Spleen (tissue), 7 donors: Measurements from ENCODE around the gene SETX.

Experiments
- POLR2A ChIP-seq, 3 donors: fragments of 450-650 bp; IDR thresholded peaks; one replicate each; pipeline ENCODE4 v1.5.1; 2017; ENCODE audit warnings: antibody characterized with exemption in 3 of 3, mild to moderate bottlenecking in 1 of 3
- TF ChIP-seq, protein P1 (sequence below), 11 experiments: fragments of 200-600 bp in 7 of 11; fragments of 450-650 bp in 4 of 11; sonication (generic) in 4 of 11; IDR thresholded peaks in 8 of 11; conservative IDR thresholded peaks in 3 of 11; 1 replicate in 7 of 11; 2 replicates in 4 of 11; pipeline versions ENCODE4 v1.4.0 to v1.8.0; 2016 to 2021; ENCODE audit warnings: antibody characterized with exemption in 11 of 11, inconsistent platforms in 4 of 11, mild to moderate bottlenecking in 1 of 11
- donor health status: DM: no; HTN: no; CAD: no; lungs with moderate emphysema.
- donor health status: DM: no; HTN: no; CAD: no.
- donor health status: DM: no; HTN: no; CAD: no.

DNA sequence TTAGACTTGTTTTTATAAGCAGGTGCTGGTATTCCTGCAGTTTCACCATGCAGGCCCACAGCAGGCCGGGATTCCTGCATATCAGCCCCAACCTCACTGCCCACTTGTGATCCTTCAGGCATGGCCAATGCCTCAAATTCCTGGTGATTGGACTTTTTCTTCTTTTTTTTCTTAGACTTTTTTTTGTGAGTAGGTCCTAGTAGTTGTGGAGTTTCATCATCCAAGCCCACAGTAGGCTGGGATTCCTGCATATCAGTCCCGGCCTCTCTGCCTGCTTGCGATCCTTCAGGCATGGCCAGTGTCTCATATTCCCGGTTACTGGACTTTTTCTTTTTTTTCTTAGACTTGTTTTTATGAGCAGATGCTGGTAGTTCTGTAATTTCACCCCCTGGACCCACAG is 47.0 kb upstream of the SETX start:
- TF ChIP-seq, protein P1, sequence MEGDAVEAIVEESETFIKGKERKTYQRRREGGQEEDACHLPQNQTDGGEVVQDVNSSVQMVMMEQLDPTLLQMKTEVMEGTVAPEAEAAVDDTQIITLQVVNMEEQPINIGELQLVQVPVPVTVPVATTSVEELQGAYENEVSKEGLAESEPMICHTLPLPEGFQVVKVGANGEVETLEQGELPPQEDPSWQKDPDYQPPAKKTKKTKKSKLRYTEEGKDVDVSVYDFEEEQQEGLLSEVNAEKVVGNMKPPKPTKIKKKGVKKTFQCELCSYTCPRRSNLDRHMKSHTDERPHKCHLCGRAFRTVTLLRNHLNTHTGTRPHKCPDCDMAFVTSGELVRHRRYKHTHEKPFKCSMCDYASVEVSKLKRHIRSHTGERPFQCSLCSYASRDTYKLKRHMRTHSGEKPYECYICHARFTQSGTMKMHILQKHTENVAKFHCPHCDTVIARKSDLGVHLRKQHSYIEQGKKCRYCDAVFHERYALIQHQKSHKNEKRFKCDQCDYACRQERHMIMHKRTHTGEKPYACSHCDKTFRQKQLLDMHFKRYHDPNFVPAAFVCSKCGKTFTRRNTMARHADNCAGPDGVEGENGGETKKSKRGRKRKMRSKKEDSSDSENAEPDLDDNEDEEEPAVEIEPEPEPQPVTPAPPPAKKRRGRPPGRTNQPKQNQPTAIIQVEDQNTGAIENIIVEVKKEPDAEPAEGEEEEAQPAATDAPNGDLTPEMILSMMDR (IDR thresholded peaks at IDR 0.05 in 8 of 11, conservative IDR thresholded peaks at IDR 0.05 in 3 of 11) = no peak
- no peak for TF ChIP-seq POLR2A (IDR thresholded peaks at IDR 0.05)
